ENCODE results near the gene PLXNC1.

PLXNC1 gene

DNA sequence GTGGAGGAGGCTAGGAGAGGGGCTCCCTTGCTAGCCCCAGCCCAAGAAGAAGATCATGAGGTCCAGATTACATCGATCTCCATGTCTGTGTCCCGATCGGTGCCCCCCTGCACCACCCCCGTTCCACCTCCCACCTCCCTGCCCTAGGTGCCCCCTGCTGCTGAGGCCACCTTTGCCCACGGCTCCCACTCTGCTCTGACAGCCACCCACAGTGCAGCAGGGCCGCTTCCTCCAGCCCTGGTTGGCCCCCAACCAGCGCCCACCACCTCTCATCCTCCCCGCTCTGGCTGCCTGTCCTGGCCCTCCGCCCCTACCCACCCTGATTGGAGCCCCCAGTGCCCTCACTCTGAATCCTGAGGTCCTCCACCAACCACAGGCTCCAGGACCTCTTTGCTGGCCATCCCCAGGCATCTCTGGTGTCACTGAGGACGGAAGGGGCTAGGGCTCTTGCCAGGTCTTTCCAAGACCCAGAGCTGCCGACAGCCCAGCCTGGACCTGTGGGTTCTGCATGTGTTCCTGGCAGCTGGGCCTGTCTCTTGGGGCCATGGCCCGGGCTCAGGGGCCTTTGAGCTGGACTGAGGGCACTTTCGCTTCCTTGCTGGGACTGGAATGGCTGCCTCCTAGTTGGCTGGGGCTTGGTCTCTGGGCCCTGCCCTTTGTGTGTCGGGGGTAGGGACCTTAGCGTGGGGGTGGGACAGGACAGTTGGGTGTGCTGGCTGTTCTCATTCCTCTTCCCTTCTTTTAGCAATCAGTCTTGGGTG lies 7.2 kb upstream of the PLXNC1 start:
- DNase-seq (ENCODE audit: low spot score in 2 of 2) (no peak), ATAC-seq (replicated peaks; ENCODE audit: extremely low read depth, poor library complexity, severe bottlenecking) (no peak)
- Mint-ChIP-seq H3K4me3 (no peak overlapping the region), H3K27me3 (no peaks in the 10 kb centered on the region), H3K27ac (ENCODE audit: low read depth) (no peak overlapping the region), H3K9me3 (no peaks in the 10 kb centered on the region), H3K36me3 (ENCODE audit: insufficient read depth) (no peaks in the 10 kb centered on the region), H3K4me1 (peaks cover 5% of the 10 kb centered on the region)

DNA sequence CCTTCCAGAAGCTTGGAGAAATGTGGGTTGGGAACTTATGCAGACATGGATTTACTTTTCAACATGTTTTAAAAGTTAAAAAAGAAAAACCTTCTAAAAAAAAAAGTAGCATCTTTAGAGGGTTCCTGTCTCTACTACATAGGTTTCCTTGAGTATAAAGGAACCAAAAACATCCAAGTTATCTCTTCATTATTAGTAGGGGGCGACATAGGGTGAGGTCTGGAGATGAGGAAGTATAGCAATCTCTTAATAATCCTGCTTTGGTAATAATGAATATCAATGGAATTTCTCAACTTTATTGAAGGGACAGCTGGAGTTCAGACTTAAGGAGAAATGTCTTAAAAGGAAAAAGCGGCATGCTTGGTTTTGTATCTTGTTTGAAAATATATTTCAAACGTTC lies 6.5 kb upstream of the PLXNC1 start:
- ATAC-seq (replicated peaks; ENCODE audit: extremely low read depth, poor library complexity, severe bottlenecking) (no peak), DNase-seq (ENCODE audit: low spot score in 2 of 2) (no peak)
- H3K27me3 Mint-ChIP-seq, result no peaks in the 10 kb centered on the region
- H3K4me3 Mint-ChIP-seq, result no peak overlapping the region
- H3K36me3 Mint-ChIP-seq (ENCODE audit: insufficient read depth), result no peaks in the 10 kb centered on the region
- H3K4me1 Mint-ChIP-seq, result peaks cover 5% of the 10 kb centered on the region
- no peaks in the 10 kb centered on the region for H3K9me3 Mint-ChIP-seq
- H3K27ac Mint-ChIP-seq (ENCODE audit: low read depth), result no peak overlapping the region

DNA sequence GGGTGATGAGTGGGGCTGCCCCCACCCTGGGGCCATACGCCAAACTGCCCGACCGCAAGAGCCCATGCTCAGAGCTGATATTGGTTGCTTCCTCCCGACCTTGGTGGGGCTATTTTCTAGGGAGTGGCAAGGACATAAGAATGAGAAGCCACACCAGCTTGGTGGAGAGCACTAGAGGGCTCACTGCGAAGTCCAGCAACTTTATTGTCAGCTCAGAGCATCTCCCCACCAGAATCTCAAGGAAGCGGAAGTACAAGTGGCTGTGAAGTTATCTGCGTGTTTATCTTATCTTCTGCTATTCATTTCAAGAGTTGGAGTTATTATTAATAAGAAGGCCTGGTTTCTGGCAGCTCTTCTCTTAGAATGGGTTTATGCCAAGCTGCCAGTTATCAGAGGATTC lies 4.9 kb upstream of the PLXNC1 start:
- ATAC-seq (replicated peaks; ENCODE audit: extremely low read depth, poor library complexity, severe bottlenecking) (no peak), DNase-seq (ENCODE audit: low spot score in 2 of 2) (no peak)
- no peak overlapping the region for H3K4me3 Mint-ChIP-seq
- no peak overlapping the region for H3K27ac Mint-ChIP-seq (ENCODE audit: low read depth)
- peaks cover 4% of the 10 kb centered on the region for H3K36me3 Mint-ChIP-seq (ENCODE audit: insufficient read depth)
- no peaks in the 10 kb centered on the region for H3K9me3 Mint-ChIP-seq
- H3K4me1 Mint-ChIP-seq, result peaks cover 5% of the 10 kb centered on the region
- no peaks in the 10 kb centered on the region for H3K27me3 Mint-ChIP-seq

DNA sequence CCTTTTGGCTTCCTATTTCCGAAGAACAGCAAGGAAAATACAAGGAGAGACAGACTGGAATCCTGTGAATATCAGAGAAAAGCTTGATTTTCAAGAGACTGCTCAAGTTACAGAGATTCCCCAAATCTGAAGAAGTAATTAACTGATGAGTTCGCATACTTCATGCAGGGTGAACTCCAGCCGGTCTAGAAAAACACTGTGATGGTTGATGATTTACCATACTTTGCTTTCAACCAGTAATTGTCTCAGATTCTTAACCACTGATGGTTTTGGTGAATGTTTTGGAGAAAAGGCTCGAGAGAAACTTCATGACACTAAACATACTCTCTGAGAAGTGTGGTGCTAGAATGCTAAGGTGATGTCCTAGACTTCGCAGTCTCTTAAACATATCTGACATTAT lies 4.4 kb upstream of the PLXNC1 start:
- Mint-ChIP-seq H3K27me3 (no peaks in the 10 kb centered on the region), H3K36me3 (ENCODE audit: insufficient read depth) (peaks cover 4% of the 10 kb centered on the region), H3K4me3 (no peak overlapping the region), H3K27ac (ENCODE audit: low read depth) (no peak overlapping the region), H3K9me3 (no peaks in the 10 kb centered on the region), H3K4me1 (peaks cover 5% of the 10 kb centered on the region)
- no peak for ATAC-seq (replicated peaks; ENCODE audit: extremely low read depth, poor library complexity, severe bottlenecking)
- DNase-seq (ENCODE audit: low spot score in 2 of 2), result no peak

DNA sequence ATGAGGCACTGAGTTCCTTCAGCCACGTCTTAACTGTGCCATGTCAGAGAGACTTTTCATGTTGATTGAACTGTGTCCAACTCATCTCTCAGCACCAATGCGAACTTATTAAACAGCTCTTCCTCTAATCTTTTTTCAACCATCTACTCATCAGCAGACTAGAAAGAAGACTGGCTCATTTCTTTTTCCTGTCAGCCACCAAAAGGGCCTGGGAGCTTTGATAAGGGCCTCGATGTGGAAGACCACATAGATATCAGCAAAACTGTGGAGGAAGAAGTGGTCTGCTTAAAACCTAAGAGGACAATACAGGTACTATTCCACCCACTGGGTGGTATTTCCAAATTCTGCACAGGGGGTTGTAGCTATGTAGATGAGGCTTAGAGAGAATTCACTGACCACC lies 3.6 kb upstream of the PLXNC1 start:
- peaks cover 5% of the 10 kb centered on the region for H3K4me1 Mint-ChIP-seq
- no peaks in the 10 kb centered on the region for H3K9me3 Mint-ChIP-seq
- peaks cover 6% of the 10 kb centered on the region for H3K36me3 Mint-ChIP-seq (ENCODE audit: insufficient read depth)
- no peak overlapping the region for H3K4me3 Mint-ChIP-seq
- no peaks in the 10 kb centered on the region for H3K27me3 Mint-ChIP-seq
- no peak overlapping the region for H3K27ac Mint-ChIP-seq (ENCODE audit: low read depth)
- ATAC-seq (replicated peaks; ENCODE audit: extremely low read depth, poor library complexity, severe bottlenecking) (no peak), DNase-seq (ENCODE audit: low spot score in 2 of 2) (no peak)

DNA sequence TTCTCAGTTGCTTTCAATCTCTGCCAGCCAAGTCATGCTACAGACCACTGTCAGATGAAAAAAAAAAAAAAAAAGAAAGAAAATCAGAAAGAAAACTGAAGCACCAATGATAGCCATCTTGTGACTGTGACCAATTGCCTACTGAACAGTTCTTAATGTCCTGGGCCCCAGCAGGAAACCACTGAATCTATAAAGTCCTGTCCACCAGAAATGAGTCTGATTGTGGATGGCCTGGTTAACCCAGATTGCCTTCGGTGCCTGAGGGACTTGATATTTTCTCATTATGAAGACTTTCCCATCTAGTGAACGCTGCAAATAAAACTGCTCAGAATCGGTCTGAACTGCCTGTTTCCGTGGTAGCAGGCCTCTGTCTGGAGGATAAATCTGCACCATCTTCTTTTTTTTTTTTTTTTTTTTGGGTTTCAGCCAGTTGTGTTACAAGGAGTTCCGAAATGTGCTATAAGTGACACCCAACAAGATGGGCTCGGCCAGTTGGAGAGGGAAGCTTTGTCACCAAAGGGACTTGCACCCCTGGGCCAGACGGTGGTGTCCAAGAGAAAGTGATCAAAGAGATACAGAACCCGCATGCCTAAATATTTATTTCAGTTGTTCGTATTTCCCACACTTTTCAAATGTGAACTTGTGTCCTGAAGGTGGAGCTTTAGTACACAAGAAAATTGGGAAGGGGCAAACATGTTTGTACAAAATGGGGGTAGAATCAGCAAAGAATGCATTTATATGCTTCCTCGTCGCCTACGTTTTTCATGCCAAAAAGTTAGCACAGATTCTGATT lies 3.0 kb upstream of the PLXNC1 start:
- Mint-ChIP-seq H3K36me3 (ENCODE audit: insufficient read depth) (peaks cover 7% of the 10 kb centered on the region), H3K4me3 (no peak overlapping the region), H3K9me3 (no peaks in the 10 kb centered on the region), H3K27me3 (no peaks in the 10 kb centered on the region), H3K4me1 (peaks cover 7% of the 10 kb centered on the region), H3K27ac (ENCODE audit: low read depth) (no peak overlapping the region)
- ATAC-seq (replicated peaks; ENCODE audit: extremely low read depth, poor library complexity, severe bottlenecking) (no peak), DNase-seq (ENCODE audit: low spot score in 2 of 2) (no peak)

DNA sequence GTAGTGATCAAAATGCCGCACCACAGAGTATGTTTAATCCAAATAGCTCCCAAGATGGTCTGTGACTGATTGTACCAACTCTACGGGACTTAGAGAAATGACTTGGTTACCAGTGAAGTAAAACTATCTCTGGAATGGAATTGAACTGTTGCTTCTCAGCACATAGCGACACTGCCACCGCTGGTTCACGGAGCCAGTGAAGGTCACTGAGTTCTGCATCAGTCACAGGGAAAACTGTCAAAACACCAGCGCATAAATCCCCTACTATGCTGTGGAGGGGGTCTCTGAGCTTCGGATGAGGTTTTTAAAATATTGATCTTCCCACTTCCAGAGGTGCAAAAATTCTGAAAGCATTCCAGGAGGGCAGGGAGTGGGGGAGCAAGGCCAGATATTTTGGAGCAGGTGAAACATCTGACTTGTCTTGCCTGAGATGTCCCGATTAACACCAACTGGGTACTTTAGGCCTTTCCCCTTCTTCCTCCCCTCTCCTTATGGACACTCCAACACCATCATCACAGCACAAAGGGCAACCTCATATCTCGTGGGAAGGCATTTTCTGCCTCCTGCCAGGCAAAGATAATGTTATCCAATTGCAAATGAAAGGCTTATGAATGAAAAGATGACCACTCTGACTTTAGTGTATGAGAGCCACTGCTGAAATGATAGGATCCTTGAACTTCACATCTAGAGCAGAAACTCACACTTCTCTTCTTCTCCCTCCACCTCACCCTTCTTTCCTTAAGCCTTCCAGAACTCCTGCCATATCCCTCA lies 2.0 kb upstream of the PLXNC1 start:
- peaks cover 11% of the 10 kb centered on the region for H3K4me1 Mint-ChIP-seq
- no peak overlapping the region for H3K4me3 Mint-ChIP-seq
- no peak for ATAC-seq (replicated peaks; ENCODE audit: extremely low read depth, poor library complexity, severe bottlenecking)

DNA sequence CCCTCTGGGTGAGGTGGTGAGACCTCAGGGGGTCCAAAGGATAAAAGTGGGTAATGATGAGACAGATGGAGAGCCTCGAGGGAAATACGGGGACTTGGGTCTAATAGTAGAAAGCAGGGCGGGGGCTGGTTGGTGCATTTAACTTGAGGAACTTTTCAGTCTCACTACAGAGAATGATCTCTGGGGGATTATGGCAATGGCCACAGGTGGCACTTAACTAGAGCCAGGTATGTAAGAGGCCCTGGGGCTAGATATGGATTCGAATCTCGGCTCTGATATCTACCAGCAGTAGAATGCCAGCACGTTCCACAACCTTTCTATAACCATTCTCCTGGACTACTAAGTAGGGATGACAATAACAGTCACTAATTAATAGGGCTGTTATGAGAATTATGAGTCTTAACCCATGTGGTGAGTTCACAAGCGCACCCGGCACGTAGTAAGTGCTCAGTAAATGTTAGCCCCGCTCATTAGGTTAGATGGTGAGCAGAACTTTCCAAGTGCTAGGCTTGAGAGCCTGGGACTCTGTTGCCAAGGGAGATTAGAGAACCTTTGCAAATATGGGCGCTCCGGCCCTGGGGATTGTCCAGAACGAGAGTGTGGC lies 888 bp upstream of the PLXNC1 start:
- Mint-ChIP-seq H3K27me3 (no peaks in the 10 kb centered on the region), H3K36me3 (ENCODE audit: insufficient read depth) (peaks cover 7% of the 10 kb centered on the region), H3K27ac (ENCODE audit: low read depth) (no peak overlapping the region), H3K9me3 (no peaks in the 10 kb centered on the region), H3K4me3 (peak overlapping the region; percentile 94), H3K4me1 (peaks cover 13% of the 10 kb centered on the region)
- DNase-seq (ENCODE audit: low spot score in 2 of 2) (no peak), ATAC-seq (replicated peaks; ENCODE audit: extremely low read depth, poor library complexity, severe bottlenecking) (no peak)

More for the DNA sequence above, 2.0 kb upstream of the PLXNC1 start:
- DNase-seq (ENCODE audit: low spot score in 2 of 2), result no peak
- H3K9me3 Mint-ChIP-seq, result no peaks in the 10 kb centered on the region
- H3K27ac Mint-ChIP-seq (ENCODE audit: low read depth), result no peak overlapping the region
- H3K27me3 Mint-ChIP-seq, result no peaks in the 10 kb centered on the region
- H3K36me3 Mint-ChIP-seq (ENCODE audit: insufficient read depth), result peaks cover 7% of the 10 kb centered on the region

DNA sequence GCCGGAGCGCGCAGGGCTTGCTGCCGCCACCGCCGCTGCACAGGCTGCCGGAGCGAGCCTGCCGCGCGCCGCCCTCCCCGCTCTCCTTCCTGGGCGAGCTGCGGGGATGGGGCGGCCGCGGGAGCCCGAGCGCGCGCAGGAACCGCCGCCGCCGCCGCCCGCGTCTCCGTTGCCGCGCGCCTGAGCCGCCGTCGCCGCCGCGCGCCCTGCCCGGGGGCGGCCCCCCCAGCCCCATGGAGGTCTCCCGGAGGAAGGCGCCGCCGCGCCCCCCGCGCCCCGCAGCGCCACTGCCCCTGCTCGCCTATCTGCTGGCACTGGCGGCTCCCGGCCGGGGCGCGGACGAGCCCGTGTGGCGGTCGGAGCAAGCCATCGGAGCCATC lies 352 bp downstream of the PLXNC1 start:
- peaks cover 7% of the 10 kb centered on the region for H3K36me3 Mint-ChIP-seq (ENCODE audit: insufficient read depth)
- no peak for DNase-seq (ENCODE audit: low spot score in 2 of 2)
- no peaks in the 10 kb centered on the region for H3K27me3 Mint-ChIP-seq
- H3K27ac Mint-ChIP-seq (ENCODE audit: low read depth), result no peak overlapping the region
- peaks cover 25% of the 10 kb centered on the region for H3K4me1 Mint-ChIP-seq
- peak overlapping the region; percentile 94 for H3K4me3 Mint-ChIP-seq
- no peaks in the 10 kb centered on the region for H3K9me3 Mint-ChIP-seq
- no peak for ATAC-seq (replicated peaks; ENCODE audit: extremely low read depth, poor library complexity, severe bottlenecking)

DNA sequence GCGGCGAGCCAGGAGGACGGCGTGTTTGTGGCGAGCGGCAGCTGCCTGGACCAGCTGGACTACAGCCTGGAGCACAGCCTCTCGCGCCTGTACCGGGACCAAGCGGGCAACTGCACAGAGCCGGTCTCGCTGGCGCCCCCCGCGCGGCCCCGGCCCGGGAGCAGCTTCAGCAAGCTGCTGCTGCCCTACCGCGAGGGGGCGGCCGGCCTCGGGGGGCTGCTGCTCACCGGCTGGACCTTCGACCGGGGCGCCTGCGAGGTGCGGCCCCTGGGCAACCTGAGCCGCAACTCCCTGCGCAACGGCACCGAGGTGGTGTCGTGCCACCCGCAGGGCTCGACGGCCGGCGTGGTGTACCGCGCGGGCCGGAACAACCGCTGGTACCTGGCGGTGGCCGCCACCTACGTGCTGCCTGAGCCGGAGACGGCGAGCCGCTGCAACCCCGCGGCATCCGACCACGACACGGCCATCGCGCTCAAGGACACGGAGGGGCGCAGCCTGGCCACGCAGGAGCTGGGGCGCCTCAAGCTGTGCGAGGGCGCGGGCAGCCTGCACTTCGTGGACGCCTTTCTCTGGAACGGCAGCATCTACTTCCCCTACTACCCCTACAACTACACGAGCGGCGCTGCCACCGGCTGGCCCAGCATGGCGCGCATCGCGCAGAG lies 873 bp downstream of the PLXNC1 start:
- Mint-ChIP-seq H3K4me3 (peak overlapping the region; percentile 94), H3K36me3 (ENCODE audit: insufficient read depth) (peaks cover 7% of the 10 kb centered on the region), H3K9me3 (no peaks in the 10 kb centered on the region), H3K27me3 (no peaks in the 10 kb centered on the region), H3K27ac (ENCODE audit: low read depth) (no peak overlapping the region), H3K4me1 (peaks cover 29% of the 10 kb centered on the region)
- DNase-seq (ENCODE audit: low spot score in 2 of 2) (peak; percentile 31 to 32), ATAC-seq (replicated peaks; ENCODE audit: extremely low read depth, poor library complexity, severe bottlenecking) (peak; percentile 31)

DNA sequence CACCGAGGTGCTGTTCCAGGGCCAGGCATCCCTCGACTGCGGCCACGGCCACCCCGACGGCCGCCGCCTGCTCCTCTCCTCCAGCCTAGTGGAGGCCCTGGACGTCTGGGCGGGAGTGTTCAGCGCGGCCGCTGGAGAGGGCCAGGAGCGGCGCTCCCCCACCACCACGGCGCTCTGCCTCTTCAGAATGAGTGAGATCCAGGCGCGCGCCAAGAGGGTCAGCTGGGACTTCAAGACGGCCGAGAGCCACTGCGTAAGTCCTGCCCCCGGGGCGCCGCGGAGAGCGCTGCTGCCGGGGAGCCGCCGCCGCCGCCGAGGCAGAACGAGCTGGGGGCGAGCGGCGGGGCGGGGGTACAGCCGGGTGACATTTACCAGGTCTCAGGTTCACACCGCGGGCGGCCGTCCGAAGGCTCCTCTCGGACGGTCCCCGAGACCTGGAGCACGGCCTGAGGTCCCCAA lies 1.4 kb downstream of the PLXNC1 start:
- Mint-ChIP-seq H3K9me3 (no peaks in the 10 kb centered on the region), H3K27me3 (no peaks in the 10 kb centered on the region), H3K27ac (ENCODE audit: low read depth) (peak overlapping the region; percentile 73), H3K4me3 (peak overlapping the region; percentile 94), H3K4me1 (peaks cover 29% of the 10 kb centered on the region), H3K36me3 (ENCODE audit: insufficient read depth) (peaks cover 7% of the 10 kb centered on the region)
- DNase-seq (ENCODE audit: low spot score in 2 of 2) (peak in 1 of 2 donors; percentile 14), ATAC-seq (replicated peaks; ENCODE audit: extremely low read depth, poor library complexity, severe bottlenecking) (peak; percentile 2)
